ACHN (cell line): ENCODE measurements around the gene MACROH2A1.
A peak's percentile ranks its signal among the peaks of the same experiment; 100 is the strongest.

Source experiments
- DNase-seq: peaks from one replicate; pipeline ENCODE4 v3.0.0-alpha.2; 2015
- in situ Hi-C: cut with HindIII; loops from 2 replicates; pipeline ENCODE4 v1.10.0; 2017; ENCODE audit warnings: low sequenced_read_pairs, low pct_ligation_motif_present, low pct_unique_long_range_greater_than_20kb

The MACROH2A1 gene

GRCh38 chr5:135343413-135343812, 55.6 kb downstream of the MACROH2A1 start:
- in situ Hi-C loops: no loop called here
- DNase-seq: no peak

- in situ Hi-C loops: no loop called here
- DNase-seq: no peak
Measured at GRCh38 chr5:135342551-135342875, 56.5 kb downstream of the MACROH2A1 start.

GRCh38 chr5:135341696-135342550, 57.1 kb downstream of the MACROH2A1 start:
- DNase-seq: no peak
- in situ Hi-C loops: no loop called here

GRCh38 chr5:135341016-135341666, 57.9 kb downstream of the MACROH2A1 start:
- DNase-seq: no peak
- in situ Hi-C loops: no loop called here

GRCh38 chr5:135340568-135340967, 58.5 kb downstream of the MACROH2A1 start:
- in situ Hi-C loops: no loop called here
- no peak for DNase-seq

- in situ Hi-C loops: no loop called here
- DNase-seq: no peak
Measured at GRCh38 chr5:135339623-135340022, 59.4 kb downstream of the MACROH2A1 start.

- no peak for DNase-seq
- in situ Hi-C loops: no loop called here
Measured at GRCh38 chr5:135339189-135339588, 59.8 kb downstream of the MACROH2A1 start.

- DNase-seq: no peak
- in situ Hi-C loops: no loop called here
Measured at GRCh38 chr5:135337064-135337463, 62.0 kb downstream of the MACROH2A1 start.

GRCh38 chr5:135335031-135335828, 63.8 kb downstream of the MACROH2A1 start:
- in situ Hi-C loops: no loop called here
- no peak for DNase-seq

- DNase-seq: no peak
- in situ Hi-C loops: no loop called here
Measured at GRCh38 chr5:135333732-135334515, 65.1 kb downstream of the MACROH2A1 start.

- in situ Hi-C loops: no loop called here
- DNase-seq: peak; percentile 63
Measured at GRCh38 chr5:135332519-135333150, 66.4 kb downstream of the MACROH2A1 start.

- in situ Hi-C loops: no loop called here
- no peak for DNase-seq
Measured at GRCh38 chr5:135331612-135332011, 67.4 kb downstream of the MACROH2A1 start.

GRCh38 chr5:135330798-135331096, 68.3 kb downstream of the MACROH2A1 start:
- DNase-seq: no peak
- in situ Hi-C loops: no loop called here

- no peak for DNase-seq
- in situ Hi-C loops: no loop called here
Measured at GRCh38 chr5:135329913-135330797, 68.9 kb downstream of the MACROH2A1 start.

- in situ Hi-C loops: no loop called here
- DNase-seq: no peak
Measured at GRCh38 chr5:135329066-135329912, 69.7 kb downstream of the MACROH2A1 start.

- DNase-seq: no peak
- in situ Hi-C loops: no loop called here
Measured at GRCh38 chr5:135328128-135328687, 70.8 kb downstream of the MACROH2A1 start.
